ENCODE measurements around the gene IL6R. TPM values are rescaled to one million over a fixed set of nuclear protein-coding genes. Genes with fewer than 3 reads are reported as not detected.

The IL6R gene
- total and polyA plus RNA-seq, 8 donors = 4.5 to 65.3 (median 5.7) TPM

- Histone ChIP-seq H3K9me3 (no peaks in the 10 kb centered on the region), H3K36me3 (no peaks in the 10 kb centered on the region), H3K27ac (peak overlapping the region in 1 of 2 donors; percentile 99), H3K4me3 (no peak overlapping the region), H3K27me3 (no peaks in the 10 kb centered on the region), H3K4me1 (peaks cover 14 to 76% of the 10 kb centered on the region in 2 donors)
- ATAC-seq = no peak
- no peak for TF ChIP-seq CTCF (IDR thresholded peaks at IDR 0.05)
- DNase-seq = no peak
- intact Hi-C loops (cut with DNase I) = no loop called here
Observed at GRCh38 chr1:154403261-154403943, 1.7 kb upstream of the IL6R start.

- no peak for ATAC-seq
- Histone ChIP-seq H3K27ac (peak overlapping the region in 1 of 2 donors; percentile 99), H3K4me3 (no peak overlapping the region), H3K9me3 (no peaks in the 10 kb centered on the region), H3K36me3 (no peaks in the 10 kb centered on the region), H3K4me1 (peaks cover 14 to 82% of the 10 kb centered on the region in 2 donors), H3K27me3 (no peaks in the 10 kb centered on the region)
- intact Hi-C loops (cut with DNase I) = no loop called here
- TF ChIP-seq CTCF (IDR thresholded peaks at IDR 0.05) = no peak
- no peak for DNase-seq
Observed at GRCh38 chr1:154403983-154404382, 1.2 kb upstream of the IL6R start.

- peak overlapping the region; percentile 90 to 99 for H3K27ac ChIP-seq
- no peaks in the 10 kb centered on the region for H3K36me3 ChIP-seq
- H3K4me3 ChIP-seq = peak overlapping the region; percentile 67 to 71
- no peak for DNase-seq
- intact Hi-C loops (cut with DNase I) = no loop called here
- TF ChIP-seq CTCF (IDR thresholded peaks at IDR 0.05) = no peak
- H3K9me3 ChIP-seq = no peaks in the 10 kb centered on the region
- no peak for ATAC-seq
- H3K4me1 ChIP-seq = peaks cover 18 to 87% of the 10 kb centered on the region in 2 donors
- no peaks in the 10 kb centered on the region for H3K27me3 ChIP-seq
Observed at GRCh38 chr1:154404511-154404931, 622 bp upstream of the IL6R start.

GRCh38 chr1:154405747-154406571, 816 bp downstream of the IL6R start:
- ATAC-seq (peak; percentile 35), DNase-seq (peak; percentile 48 to 92 (median 72))
- Histone ChIP-seq H3K4me1 (peaks cover 20 to 88% of the 10 kb centered on the region in 2 donors), H3K9me3 (no peaks in the 10 kb centered on the region), H3K27me3 (no peaks in the 10 kb centered on the region), H3K27ac (peak overlapping the region; percentile 90 to 99), H3K36me3 (no peaks in the 10 kb centered on the region), H3K4me3 (peak overlapping the region; percentile 67 to 71)
- peak; percentile 12 to 20 for TF ChIP-seq CTCF (IDR thresholded peaks at IDR 0.05)
- intact Hi-C loops (cut with DNase I) = no loop called here

GRCh38 chr1:154406572-154406879, 1.4 kb downstream of the IL6R start:
- H3K27ac ChIP-seq = peak overlapping the region; percentile 90 to 99
- DNase-seq = no peak
- intact Hi-C loops (cut with DNase I) = no loop called here
- H3K4me1 ChIP-seq = peaks cover 20 to 88% of the 10 kb centered on the region in 2 donors
- no peak for TF ChIP-seq CTCF (IDR thresholded peaks at IDR 0.05)
- H3K27me3 ChIP-seq = no peaks in the 10 kb centered on the region
- H3K4me3 ChIP-seq = peak overlapping the region; percentile 67 to 71
- ATAC-seq = peak; percentile 2
- H3K9me3 ChIP-seq = no peaks in the 10 kb centered on the region
- no peaks in the 10 kb centered on the region for H3K36me3 ChIP-seq

All from left lung (tissue), 10 donors.